GM23248 (cell line): ENCODE results near the gene GDF9. TPM values are rescaled to one million over a fixed set of nuclear protein-coding genes. Genes with fewer than 3 reads are reported as not detected.

Source experiments
- DNase-seq: peaks from one replicate; pipeline ENCODE4 v3.0.0-alpha.2; 2015
- H2AFZ ChIP-seq: fragments of 200-600 bp; sonication (generic); 2 replicates; pipeline ENCODE4 v1.6.1; 2016; ENCODE audit warnings: antibody characterized with exemption
- H3F3A ChIP-seq: fragments of 200-600 bp; sonication (generic); 2 replicates; pipeline ENCODE4 v1.6.1; 2016; ENCODE audit warnings: mild to moderate bottlenecking, antibody characterized with exemption, mixed run types; ENCODE audit not compliant: insufficient read depth
- H3K27ac ChIP-seq: fragments of 200-600 bp; sonication (generic); 2 replicates; pipeline ENCODE4 v1.5.1; 2016; ENCODE audit warnings: mild to moderate bottlenecking
- H3K27me3 ChIP-seq: fragments of 200-600 bp; sonication (generic); replicated peaks from 2 replicates; pipeline ENCODE4 v1.6.1; 2016; ENCODE audit warnings: mild to moderate bottlenecking; ENCODE audit not compliant: insufficient read depth
- H3K36me3 ChIP-seq: fragments of 200-600 bp; sonication (generic); 2 replicates; pipeline ENCODE4 v1.6.1; 2016; ENCODE audit warnings: low read depth, mild to moderate bottlenecking
- H3K4me1 ChIP-seq: fragments of 200-600 bp; sonication (generic); 2 replicates; pipeline ENCODE4 v1.6.1; 2016; ENCODE audit warnings: mild to moderate bottlenecking; ENCODE audit not compliant: insufficient read depth
- H3K4me2 ChIP-seq: fragments of 200-600 bp; sonication (generic); one replicate; pipeline ENCODE4 v1.6.1; 2016; ENCODE audit warnings: mild to moderate bottlenecking; ENCODE audit not compliant: unreplicated experiment
- H3K4me3 ChIP-seq: fragments of 200-600 bp; sonication (generic); 2 replicates; pipeline ENCODE4 v1.5.1; 2016; ENCODE audit warnings: mild to moderate bottlenecking
- H3K79me2 ChIP-seq: fragments of 200-600 bp; sonication (generic); 2 replicates; pipeline ENCODE4 v1.6.1; 2016; ENCODE audit warnings: mild to moderate bottlenecking; ENCODE audit not compliant: insufficient read depth
- H3K9ac ChIP-seq: fragments of 200-600 bp; sonication (generic); 2 replicates; pipeline ENCODE4 v1.6.1; 2016; ENCODE audit warnings: mild to moderate bottlenecking
- H3K9me2 ChIP-seq: fragments of 200-600 bp; sonication (generic); 2 replicates; pipeline ENCODE4 v1.6.1; 2016; ENCODE audit warnings: mixed run types, mild to moderate bottlenecking, moderate library complexity; ENCODE audit not compliant: insufficient read depth
- H3K9me3 ChIP-seq: fragments of 200-600 bp; sonication (generic); one replicate; pipeline ENCODE4 v1.6.1; 2017; ENCODE audit warnings: low read depth
- H4K20me1 ChIP-seq: fragments of 200-600 bp; sonication (generic); 2 replicates; pipeline ENCODE4 v1.6.0; 2016; ENCODE audit not compliant: insufficient read depth
- EZH2 ChIP-seq: fragments of 200-600 bp; sonication (generic); IDR thresholded peaks from 2 replicates; pipeline ENCODE4 v1.6.1; 2018; ENCODE audit warnings: antibody characterized with exemption, mild to moderate bottlenecking; ENCODE audit not compliant: insufficient read depth, poor library complexity, severe bottlenecking
- EZH2phosphoT487 ChIP-seq: fragments of 200-600 bp; sonication (generic); IDR thresholded peaks from 2 replicates; pipeline ENCODE4 v1.6.1; 2018; ENCODE audit warnings: antibody characterized with exemption, moderate library complexity, mild to moderate bottlenecking, low read depth; ENCODE audit not compliant: insufficient read depth
- WGBS, 2 experiments: methylation state at CpG; one replicate each; pipeline ENCODE4 v1.1.6; 2015 to 2017; ENCODE audit warnings: low lambda C conversion rate in 2 of 2, low coverage in 1 of 2; ENCODE audit errors: missing lambda C conversion rate in 2 of 2; 5-methylcytosine and 5-hydroxymethylcytosine counted together
- in situ Hi-C: fragments of 300-500 bp; cut with MboI; formaldehyde crosslinking; loops from 2 replicates; pipeline ENCODE4 v1.15.0; 2020
- polyA plus RNA-seq: library from polyadenylated mRNA; unstranded; fragments of >200 nt; fragmentation: Nextera tagmentation; extraction: Ambion mirVana; gene quantifications from 2 replicates; pipeline ENCODE4 v1.2.1, GENCODE V29; 2016
- total RNA-seq: library from RNA; depleted of rRNA; stranded (reverse); fragments of >200 nt; shearing (Covaris generic); gene quantifications from 2 replicates; pipeline ENCODE4 v1.2.3, GENCODE V29; 2014

GDF9 gene
- total and polyA plus RNA-seq, 2 experiments from 2014 or later = 0.32 TPM; not detected in 1

GRCh38 chr5:132867046-132867451 is 780 bp upstream of the GDF9 start:
- H3K4me3 ChIP-seq = peak overlapping the region; percentile 96
- no peak for TF ChIP-seq EZH2
- peak overlapping the region; percentile 86 for H3K4me2 ChIP-seq
- no peaks in the 10 kb centered on the region for H4K20me1 ChIP-seq
- no peaks in the 10 kb centered on the region for H3K9me3 ChIP-seq
- peaks cover 7% of the 10 kb centered on the region; the same call in 1 of the 2 replicates for H3K36me3 ChIP-seq
- DNase-seq = no peak
- 1 to 3% methylated on average over 13 of the region's 13 CpGs for whole genome bisulfite sequencing, 2 experiments
- H3K9me2 ChIP-seq = no peaks in the 10 kb centered on the region
- H3F3A ChIP-seq = peaks cover 45% of the 10 kb centered on the region
- H3K27me3 ChIP-seq = no peaks in the 10 kb centered on the region
- peak overlapping the region; percentile 97 for H3K9ac ChIP-seq
- peaks cover 15% of the 10 kb centered on the region for H3K4me1 ChIP-seq
- peaks cover 29% of the 10 kb centered on the region for H3K79me2 ChIP-seq
- in situ Hi-C loops = no loop called here
- peak overlapping the region; percentile 93 for H3K27ac ChIP-seq
- peak overlapping the region; percentile 95 for H2AFZ ChIP-seq

- H4K20me1 ChIP-seq = no peaks in the 10 kb centered on the region
- peak overlapping the region; percentile 96 for H3K4me3 ChIP-seq
- H3K27ac ChIP-seq = peak overlapping the region; percentile 93
- H3K36me3 ChIP-seq = peaks cover 7% of the 10 kb centered on the region; the same call in 1 of the 2 replicates
- no peaks in the 10 kb centered on the region for H3K9me2 ChIP-seq
- peak overlapping the region; percentile 95 for H2AFZ ChIP-seq
- no peaks in the 10 kb centered on the region for H3K9me3 ChIP-seq
- H3K27me3 ChIP-seq = no peaks in the 10 kb centered on the region
- DNase-seq = no peak
- in situ Hi-C loops = no loop called here
- no peak for TF ChIP-seq EZH2
- no peak for TF ChIP-seq EZH2phosphoT487
- peaks cover 33% of the 10 kb centered on the region for H3F3A ChIP-seq
- H3K4me2 ChIP-seq = peak overlapping the region; percentile 86
- peaks cover 15% of the 10 kb centered on the region for H3K4me1 ChIP-seq
- 32 to 33% methylated on average over 30 of the region's 30 CpGs for WGBS, 2 experiments
- H3K9ac ChIP-seq = peak overlapping the region; percentile 97
- peaks cover 29% of the 10 kb centered on the region for H3K79me2 ChIP-seq
Observed at GRCh38 chr5:132865668-132866341, 464 bp downstream of the GDF9 start.

- Histone ChIP-seq H3K4me3 (no peak overlapping the region), H3K27ac (no peak overlapping the region), H3K9me2 (no peaks in the 10 kb centered on the region), H3K4me1 (0 out of 2 replicates have a peak, but pooled peaks cover 2% of the 10 kb centered on the region), H3K9me3 (no peaks in the 10 kb centered on the region), H3F3A (no peaks in the 10 kb centered on the region), H3K36me3 (no peaks in the 10 kb centered on the region), H2AFZ (no peak overlapping the region), H3K27me3 (no peaks in the 10 kb centered on the region), H4K20me1 (no peaks in the 10 kb centered on the region), H3K79me2 (no peaks in the 10 kb centered on the region), H3K9ac (no peak overlapping the region), H3K4me2 (no peak overlapping the region)
- TF ChIP-seq EZH2 = no peak
- no peak for TF ChIP-seq EZH2phosphoT487
- DNase-seq = no peak
- in situ Hi-C loops = no loop called here
- WGBS, 2 experiments = 41 to 43% methylated on average over 5 of the region's 5 CpGs
Observed at GRCh38 chr5:132860742-132861141, 5.5 kb downstream of the GDF9 start.

GRCh38 chr5:132859889-132860437 is 6.3 kb downstream of the GDF9 start:
- WGBS, 2 experiments = 75 to 95% methylated on average over 2 of the region's 2 CpGs
- Histone ChIP-seq H3K36me3 (no peaks in the 10 kb centered on the region), H3K27ac (no peak overlapping the region), H2AFZ (no peak overlapping the region), H3K9ac (no peak overlapping the region), H3K4me1 (no peaks in the 10 kb centered on the region), H3F3A (no peaks in the 10 kb centered on the region), H3K9me3 (no peaks in the 10 kb centered on the region), H3K4me3 (no peak overlapping the region), H4K20me1 (no peaks in the 10 kb centered on the region), H3K79me2 (no peaks in the 10 kb centered on the region), H3K9me2 (no peaks in the 10 kb centered on the region), H3K4me2 (no peak overlapping the region), H3K27me3 (no peaks in the 10 kb centered on the region)
- in situ Hi-C loops = no loop called here
- DNase-seq = no peak
- TF ChIP-seq EZH2 (no peak), EZH2phosphoT487 (no peak)
